Uterus (tissue), 4 donors: ENCODE measurements around the gene HSBP1. TPM values are rescaled to one million over a fixed set of nuclear protein-coding genes. Genes with fewer than 3 reads are reported as not detected.

Source experiments
- DNase-seq, 2 donors: peaks; one replicate each; pipeline ENCODE4 v3.0.0-alpha.2; 2019 to 2020
- H3K27ac ChIP-seq, 2 donors: fragments of 200-600 bp; sonication (generic); 1 replicate in 1 of 2; 2 replicates in 1 of 2; pipeline ENCODE4 v1.5.1; 2016 to 2018
- H3K27me3 ChIP-seq, 2 donors: fragments of 200-600 bp; sonication (generic); one replicate each; pipeline ENCODE4 v1.5.1; 2018 to 2019; ENCODE audit warnings: control low read depth in 1 of 2
- H3K36me3 ChIP-seq, 2 donors: fragments of 200-600 bp; sonication (generic); one replicate each; pipeline ENCODE4 v1.5.1; 2019; ENCODE audit warnings: control low read depth in 1 of 2
- H3K4me1 ChIP-seq, 2 donors: fragments of 200-600 bp; sonication (generic); one replicate each; pipeline ENCODE4 v1.5.1; 2018 to 2019; ENCODE audit warnings: control low read depth in 1 of 2
- H3K4me3 ChIP-seq, 2 donors: fragments of 200-600 bp; sonication (generic); 1 replicate in 1 of 2; 2 replicates in 1 of 2; pipeline ENCODE4 v1.5.1; 2018 to 2019; ENCODE audit warnings: mild to moderate bottlenecking in 1 of 2
- H3K9me3 ChIP-seq, 2 donors: fragments of 200-600 bp; sonication (generic); one replicate each; pipeline ENCODE4 v1.5.1; 2019; ENCODE audit warnings: control low read depth in 1 of 2
- POLR2A ChIP-seq, 2 donors: fragments of 450-650 bp; IDR thresholded peaks; one replicate each; pipeline ENCODE4 v1.6.1; 2016; ENCODE audit warnings: antibody characterized with exemption in 2 of 2, mild to moderate bottlenecking in 1 of 2, moderate library complexity in 1 of 2
- intact Hi-C: fragments of 100-400 bp; cut with DNase I; formaldehyde crosslinking; loops from one replicate; pipeline ENCODE4 v1.15.1; 2023; ENCODE audit warnings: low total_unique reads
- total RNA-seq, 4 donors: library from RNA; depleted of rRNA in 3 of 4; stranded (reverse); fragments of >200 nt in 3 of 4; gene quantifications; one replicate each; pipeline versions ENCODE4 v1.1.0 to v1.2.4, GENCODE V29; 2014 to 2023
- TF ChIP-seq, protein P1 (sequence below), 4 experiments: fragments of 200-600 bp in 2 of 4; fragments of 450-650 bp in 2 of 4; sonication (generic) in 2 of 4; IDR thresholded peaks; one replicate each; pipeline ENCODE4 v1.5.1; 2016 to 2019; ENCODE audit warnings: antibody characterized with exemption in 4 of 4, mild to moderate bottlenecking in 2 of 4, moderate library complexity in 1 of 4
- donor health status: DM: yes; HTN: yes; CAD: no.

The HSBP1 gene
- total RNA-seq, 4 donors from 2014 or later: 6.1 to 70.5 (median 19.9) TPM

DNA sequence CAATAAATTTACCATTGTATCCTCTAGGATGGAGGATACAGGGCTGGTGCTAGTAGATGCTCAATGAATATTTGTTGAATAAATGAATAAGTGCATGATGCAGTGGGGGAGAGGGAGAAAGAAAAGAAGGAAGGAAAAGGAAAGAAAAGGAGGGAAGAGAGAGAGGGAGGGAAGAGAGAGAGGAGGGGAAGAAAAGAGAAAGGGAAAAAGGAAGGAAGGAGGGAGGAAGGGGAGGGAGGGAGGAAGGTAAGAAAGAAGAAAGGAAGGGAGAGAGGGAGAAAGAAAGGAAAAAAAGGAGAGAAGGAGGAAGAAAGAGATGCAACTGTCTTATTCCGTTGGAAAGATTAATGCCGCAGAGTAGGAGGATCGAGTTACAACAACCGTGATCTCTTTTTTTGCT lies 30.4 kb downstream of the HSBP1 start:
- TF ChIP-seq, protein P1, sequence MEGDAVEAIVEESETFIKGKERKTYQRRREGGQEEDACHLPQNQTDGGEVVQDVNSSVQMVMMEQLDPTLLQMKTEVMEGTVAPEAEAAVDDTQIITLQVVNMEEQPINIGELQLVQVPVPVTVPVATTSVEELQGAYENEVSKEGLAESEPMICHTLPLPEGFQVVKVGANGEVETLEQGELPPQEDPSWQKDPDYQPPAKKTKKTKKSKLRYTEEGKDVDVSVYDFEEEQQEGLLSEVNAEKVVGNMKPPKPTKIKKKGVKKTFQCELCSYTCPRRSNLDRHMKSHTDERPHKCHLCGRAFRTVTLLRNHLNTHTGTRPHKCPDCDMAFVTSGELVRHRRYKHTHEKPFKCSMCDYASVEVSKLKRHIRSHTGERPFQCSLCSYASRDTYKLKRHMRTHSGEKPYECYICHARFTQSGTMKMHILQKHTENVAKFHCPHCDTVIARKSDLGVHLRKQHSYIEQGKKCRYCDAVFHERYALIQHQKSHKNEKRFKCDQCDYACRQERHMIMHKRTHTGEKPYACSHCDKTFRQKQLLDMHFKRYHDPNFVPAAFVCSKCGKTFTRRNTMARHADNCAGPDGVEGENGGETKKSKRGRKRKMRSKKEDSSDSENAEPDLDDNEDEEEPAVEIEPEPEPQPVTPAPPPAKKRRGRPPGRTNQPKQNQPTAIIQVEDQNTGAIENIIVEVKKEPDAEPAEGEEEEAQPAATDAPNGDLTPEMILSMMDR (IDR thresholded peaks at IDR 0.05): no peak
- no peak for TF ChIP-seq POLR2A (IDR thresholded peaks at IDR 0.05)
- Histone ChIP-seq H3K4me1 (no peaks in the 10 kb centered on the region), H3K36me3 (no peaks in the 10 kb centered on the region), H3K9me3 (no peaks in the 10 kb centered on the region), H3K4me3 (no peak overlapping the region), H3K27me3 (no peaks in the 10 kb centered on the region), H3K27ac (no peak overlapping the region)
- no peak for DNase-seq
- intact Hi-C loops: no loop called here

DNA sequence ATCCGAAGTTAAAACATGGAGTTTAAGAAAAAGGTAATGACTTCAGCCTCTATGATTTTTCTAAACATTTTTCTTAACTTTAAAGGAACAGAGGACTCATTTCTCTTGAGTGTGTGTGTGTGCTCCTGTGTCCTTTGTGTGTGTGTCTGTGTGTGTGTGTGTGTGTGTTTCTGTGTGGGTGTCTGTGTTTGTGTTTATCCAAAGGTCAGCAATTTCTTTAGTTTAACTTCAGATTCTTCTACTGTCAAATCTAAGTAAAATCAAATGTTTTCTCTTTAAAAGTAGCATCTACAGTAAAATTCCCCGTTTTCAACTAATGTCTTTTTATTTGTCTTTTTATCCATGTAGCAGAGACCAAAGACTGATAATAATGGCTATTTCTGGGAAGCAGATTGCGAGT lies 31.8 kb downstream of the HSBP1 start:
- Histone ChIP-seq H3K9me3 (no peaks in the 10 kb centered on the region), H3K27me3 (no peaks in the 10 kb centered on the region), H3K27ac (no peak overlapping the region), H3K4me1 (no peaks in the 10 kb centered on the region), H3K4me3 (no peak overlapping the region), H3K36me3 (no peaks in the 10 kb centered on the region)
- DNase-seq: no peak
- intact Hi-C loops: no loop called here
- no peak for TF ChIP-seq POLR2A (IDR thresholded peaks at IDR 0.05)

DNA sequence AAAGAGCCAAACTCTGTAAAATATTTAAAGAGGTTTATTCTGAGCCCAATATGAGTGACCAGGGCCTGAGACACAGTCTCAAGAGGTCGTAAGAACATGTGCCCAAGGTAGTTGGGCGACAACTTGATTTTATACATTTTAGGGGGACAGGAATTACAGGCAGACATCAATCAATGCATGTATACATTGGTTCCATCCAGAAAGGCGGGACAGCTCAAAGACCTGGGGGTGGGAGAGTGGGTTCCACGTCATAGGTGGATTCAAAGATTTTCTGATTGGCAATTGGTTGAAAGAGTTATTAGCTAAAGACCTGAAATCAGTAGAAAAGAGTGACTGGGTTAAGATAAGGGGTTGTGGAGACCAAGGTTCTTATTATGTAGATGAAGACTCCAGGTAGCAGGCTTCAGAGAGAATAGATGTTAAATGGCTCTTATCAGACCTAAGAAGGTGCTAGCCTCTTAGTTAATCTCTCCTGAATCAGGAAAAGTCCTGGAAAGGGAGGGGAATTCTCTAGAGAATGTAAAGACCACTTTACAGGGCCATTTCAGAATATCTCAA lies 32.4 kb downstream of the HSBP1 start:
- TF ChIP-seq, protein P1 (IDR thresholded peaks at IDR 0.05): no peak
- no peak for TF ChIP-seq POLR2A (IDR thresholded peaks at IDR 0.05)
- DNase-seq: no peak
- H3K36me3 ChIP-seq: no peaks in the 10 kb centered on the region
- no peak overlapping the region for H3K4me3 ChIP-seq
- H3K27me3 ChIP-seq: no peaks in the 10 kb centered on the region
- no peaks in the 10 kb centered on the region for H3K4me1 ChIP-seq
- intact Hi-C loops: no loop called here
- H3K27ac ChIP-seq: no peak overlapping the region
- H3K9me3 ChIP-seq: no peaks in the 10 kb centered on the region

DNA sequence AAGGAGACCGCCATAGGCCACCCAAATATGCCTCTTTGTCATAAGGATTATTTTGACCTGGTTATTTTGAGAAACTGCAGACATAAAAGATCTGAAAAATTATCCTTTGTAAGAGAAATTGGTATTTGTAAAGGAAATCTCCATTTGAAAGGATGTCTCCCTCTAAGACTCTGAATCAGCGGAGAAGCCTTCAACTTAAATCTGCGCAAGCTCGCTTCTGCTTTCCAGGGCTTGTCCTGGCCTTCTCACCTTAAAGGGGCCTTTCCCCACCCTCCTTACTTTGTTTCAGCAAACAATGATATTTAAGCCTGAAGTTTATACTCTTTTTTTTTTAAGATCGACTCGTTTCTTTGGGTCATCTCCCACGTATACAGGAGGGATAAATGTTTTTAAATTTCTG lies 34.5 kb downstream of the HSBP1 start:
- no peaks in the 10 kb centered on the region for H3K9me3 ChIP-seq
- no peaks in the 10 kb centered on the region for H3K36me3 ChIP-seq
- TF ChIP-seq POLR2A (IDR thresholded peaks at IDR 0.05): no peak
- TF ChIP-seq, protein P1 (IDR thresholded peaks at IDR 0.05): no peak
- no peak for DNase-seq
- H3K4me1 ChIP-seq: no peaks in the 10 kb centered on the region
- H3K27ac ChIP-seq: no peak overlapping the region
- intact Hi-C loops: no loop called here
- no peaks in the 10 kb centered on the region for H3K27me3 ChIP-seq
- H3K4me3 ChIP-seq: no peak overlapping the region

DNA sequence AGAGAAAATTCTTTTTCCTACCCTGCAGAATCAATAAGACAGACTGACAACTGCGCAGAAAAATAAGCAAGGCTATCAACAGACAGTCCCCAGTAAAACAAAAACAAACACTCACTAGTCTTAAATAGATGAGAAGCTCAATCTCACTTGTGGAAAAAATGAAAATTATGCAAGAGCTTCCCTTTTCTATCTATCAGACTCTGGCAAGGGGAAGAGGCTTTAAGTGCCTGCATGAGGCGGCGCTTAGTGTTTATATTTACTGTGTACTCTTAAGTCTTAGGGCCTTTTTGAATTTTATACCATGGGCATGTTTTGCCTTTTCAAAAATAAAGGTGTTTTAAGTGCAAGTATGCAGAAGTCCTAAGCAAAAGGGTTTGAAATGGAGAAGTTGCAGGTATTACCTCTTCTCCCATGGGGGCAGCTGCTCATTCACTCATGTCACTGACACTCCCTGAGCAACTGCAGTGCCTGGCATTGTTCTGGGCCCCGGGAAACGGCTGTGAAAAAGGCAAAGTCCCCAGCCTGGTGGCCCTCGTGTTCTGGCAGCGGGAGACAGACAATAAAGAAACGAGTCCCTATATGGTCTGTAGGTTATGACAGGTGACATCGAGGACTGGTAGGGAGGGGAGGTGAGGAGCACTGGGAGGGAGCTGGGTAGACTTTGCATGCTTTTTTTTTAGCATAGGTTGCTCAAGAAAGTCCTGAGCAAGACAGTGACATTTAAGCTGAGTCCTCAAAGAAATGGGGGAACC lies 35.2 kb downstream of the HSBP1 start:
- DNase-seq: no peak
- TF ChIP-seq, protein P1 (IDR thresholded peaks at IDR 0.05): no peak
- TF ChIP-seq POLR2A (IDR thresholded peaks at IDR 0.05): no peak
- Histone ChIP-seq H3K27me3 (no peaks in the 10 kb centered on the region), H3K27ac (no peak overlapping the region), H3K36me3 (no peaks in the 10 kb centered on the region), H3K9me3 (no peaks in the 10 kb centered on the region), H3K4me3 (no peak overlapping the region), H3K4me1 (no peaks in the 10 kb centered on the region)
- intact Hi-C loops: no loop called here
